ENCODE measurements around the gene DAD1. TPM values are rescaled to one million over a fixed set of nuclear protein-coding genes. Genes with fewer than 3 reads are reported as not detected.

The DAD1 gene
- total and polyA plus RNA-seq, 8 donors: 36.8 to 236 (median 172) TPM; not detected in 1

- peak overlapping the region in 3 of 5 donors; percentile 12 to 44 (median 33) for H3K27ac ChIP-seq
- no peak overlapping the region for H3K4me3 ChIP-seq
- no peaks in the 10 kb centered on the region for H3K27me3 ChIP-seq
- H3K36me3 ChIP-seq: peaks cover 39 to 47% (median 45%) of the 10 kb centered on the region in 4 donors
- H3K9me3 ChIP-seq: no peaks in the 10 kb centered on the region
- peaks cover 0 to 17% (median 6%) of the 10 kb centered on the region in 4 donors for H3K4me1 ChIP-seq
- 59 to 77% (median 69%) methylated on average over 2 of the region's 2 CpGs for WGBS, 5 donors
- intact Hi-C loops (cut with DNase I; ENCODE audit: low total_unique reads): no loop called here
- DNase-seq: no peak
- TF ChIP-seq EP300 (IDR thresholded peaks at IDR 0.05): no peak
- TF ChIP-seq, protein P1, sequence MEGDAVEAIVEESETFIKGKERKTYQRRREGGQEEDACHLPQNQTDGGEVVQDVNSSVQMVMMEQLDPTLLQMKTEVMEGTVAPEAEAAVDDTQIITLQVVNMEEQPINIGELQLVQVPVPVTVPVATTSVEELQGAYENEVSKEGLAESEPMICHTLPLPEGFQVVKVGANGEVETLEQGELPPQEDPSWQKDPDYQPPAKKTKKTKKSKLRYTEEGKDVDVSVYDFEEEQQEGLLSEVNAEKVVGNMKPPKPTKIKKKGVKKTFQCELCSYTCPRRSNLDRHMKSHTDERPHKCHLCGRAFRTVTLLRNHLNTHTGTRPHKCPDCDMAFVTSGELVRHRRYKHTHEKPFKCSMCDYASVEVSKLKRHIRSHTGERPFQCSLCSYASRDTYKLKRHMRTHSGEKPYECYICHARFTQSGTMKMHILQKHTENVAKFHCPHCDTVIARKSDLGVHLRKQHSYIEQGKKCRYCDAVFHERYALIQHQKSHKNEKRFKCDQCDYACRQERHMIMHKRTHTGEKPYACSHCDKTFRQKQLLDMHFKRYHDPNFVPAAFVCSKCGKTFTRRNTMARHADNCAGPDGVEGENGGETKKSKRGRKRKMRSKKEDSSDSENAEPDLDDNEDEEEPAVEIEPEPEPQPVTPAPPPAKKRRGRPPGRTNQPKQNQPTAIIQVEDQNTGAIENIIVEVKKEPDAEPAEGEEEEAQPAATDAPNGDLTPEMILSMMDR (IDR thresholded peaks at IDR 0.05): no peak
- no peak for TF ChIP-seq POLR2A (IDR thresholded peaks at IDR 0.05)
- no peak for TF ChIP-seq POLR2AphosphoS5 (IDR thresholded peaks at IDR 0.05)
These were observed 24.2 kb upstream of the DAD1 start for GRCh38 chr14:22613106-22613695.

GRCh38 chr14:22610931-22611330 is 21.9 kb upstream of the DAD1 start:
- Histone ChIP-seq H3K27me3 (no peaks in the 10 kb centered on the region), H3K4me1 (peaks cover 0 to 17% (median 6%) of the 10 kb centered on the region in 4 donors), H3K36me3 (peaks cover 60 to 70% (median 68%) of the 10 kb centered on the region in 4 donors), H3K9me3 (no peaks in the 10 kb centered on the region), H3K27ac (no peak overlapping the region), H3K4me3 (no peak overlapping the region)
- no peak for DNase-seq
- WGBS, 5 donors: 90 to 97% (median 95%) methylated on average over 2 of the region's 2 CpGs
- no peak for TF ChIP-seq EP300 (IDR thresholded peaks at IDR 0.05)
- TF ChIP-seq, protein P1 (IDR thresholded peaks at IDR 0.05): no peak
- no peak for TF ChIP-seq POLR2AphosphoS5 (IDR thresholded peaks at IDR 0.05)
- TF ChIP-seq POLR2A (IDR thresholded peaks at IDR 0.05): no peak
- intact Hi-C loops (cut with DNase I; ENCODE audit: low total_unique reads): no loop called here

DNA sequence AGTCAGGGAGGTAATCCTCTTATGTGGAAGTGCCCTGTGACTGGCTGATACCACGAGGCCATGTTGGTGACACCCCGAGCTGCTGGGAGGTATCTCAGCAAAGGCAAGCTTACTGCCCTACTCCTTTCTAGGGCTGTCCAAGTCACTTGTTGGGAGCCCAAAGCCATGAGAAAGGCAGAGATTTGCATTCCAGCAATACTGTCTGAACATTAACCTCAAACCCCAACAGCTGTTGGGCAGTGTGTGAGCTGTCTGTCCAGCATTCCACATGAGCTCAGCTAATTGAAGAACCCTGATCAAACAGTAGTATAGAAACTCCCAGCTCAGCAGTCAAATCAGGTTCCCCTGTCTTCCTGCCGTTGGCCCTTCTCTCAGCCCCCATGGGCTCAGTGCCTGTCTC is 18.3 kb upstream of the DAD1 start:
- TF ChIP-seq EP300 (IDR thresholded peaks at IDR 0.05): no peak
- TF ChIP-seq POLR2A (IDR thresholded peaks at IDR 0.05): no peak
- no peak for TF ChIP-seq POLR2AphosphoS5 (IDR thresholded peaks at IDR 0.05)
- TF ChIP-seq, protein P1 (IDR thresholded peaks at IDR 0.05): no peak
- H3K36me3 ChIP-seq: peaks cover 97 to 100% (median 100%) of the 10 kb centered on the region in 4 donors
- no peaks in the 10 kb centered on the region for H3K4me1 ChIP-seq
- WGBS, 5 donors: 78 to 90% (median 81%) methylated on average over 3 of the region's 3 CpGs
- H3K9me3 ChIP-seq: no peaks in the 10 kb centered on the region
- DNase-seq: no peak
- intact Hi-C loops (cut with DNase I; ENCODE audit: low total_unique reads): no loop called here
- no peak overlapping the region for H3K4me3 ChIP-seq
- no peaks in the 10 kb centered on the region for H3K27me3 ChIP-seq
- H3K27ac ChIP-seq: no peak overlapping the region

GRCh38 chr14:22606380-22606779 is 17.4 kb upstream of the DAD1 start:
- Histone ChIP-seq H3K9me3 (no peaks in the 10 kb centered on the region), H3K4me3 (no peak overlapping the region), H3K4me1 (no peaks in the 10 kb centered on the region), H3K27ac (no peak overlapping the region), H3K27me3 (no peaks in the 10 kb centered on the region), H3K36me3 (peaks cover 98 to 100% (median 100%) of the 10 kb centered on the region in 4 donors)
- WGBS, 5 donors: 70 to 85% (median 74%) methylated on average over 6 of the region's 6 CpGs
- intact Hi-C loops (cut with DNase I; ENCODE audit: low total_unique reads): no loop called here
- TF ChIP-seq POLR2A (IDR thresholded peaks at IDR 0.05): no peak
- no peak for TF ChIP-seq EP300 (IDR thresholded peaks at IDR 0.05)
- TF ChIP-seq, protein P1 (IDR thresholded peaks at IDR 0.05): no peak
- no peak for TF ChIP-seq POLR2AphosphoS5 (IDR thresholded peaks at IDR 0.05)
- DNase-seq: no peak
